Liver (tissue), 9 donors: ENCODE results near the gene ZSWIM1. TPM values are rescaled to one million over a fixed set of nuclear protein-coding genes. Genes with fewer than 3 reads are reported as not detected.

Experiments used
- DNase-seq: peaks from one replicate; pipeline ENCODE4 v3.0.0-alpha.2; 2017; ENCODE audit warnings: low spot score
- H3K27ac ChIP-seq, 2 donors: one replicate each; pipeline ENCODE4 v1.7.0; 2013; ENCODE audit warnings: inconsistent platforms in 2 of 2, low read length in 2 of 2, control low read depth in 1 of 2, low read depth in 1 of 2, mild to moderate bottlenecking in 1 of 2
- H3K27me3 ChIP-seq, 4 donors: one replicate each; pipeline versions ENCODE4 v1.6.1 to v1.7.0; 2013; ENCODE audit warnings: low read length in 3 of 4, inconsistent platforms in 1 of 4, mild to moderate bottlenecking in 1 of 4, moderate library complexity in 1 of 4; ENCODE audit not compliant: control insufficient read depth in 4 of 4, insufficient read depth in 4 of 4
- H3K36me3 ChIP-seq, 4 donors: one replicate each; pipeline versions ENCODE4 v1.6.1 to v1.7.0; 2013; ENCODE audit warnings: low read length in 3 of 4, mild to moderate bottlenecking in 3 of 4, low read depth in 1 of 4, moderate library complexity in 1 of 4; ENCODE audit not compliant: control insufficient read depth in 4 of 4, insufficient read depth in 3 of 4
- H3K4me1 ChIP-seq, 4 donors: one replicate each; pipeline versions ENCODE4 v1.6.1 to v1.7.0; 2013; ENCODE audit warnings: low read length in 3 of 4, mild to moderate bottlenecking in 3 of 4, moderate library complexity in 1 of 4; ENCODE audit not compliant: control insufficient read depth in 4 of 4, insufficient read depth in 4 of 4
- H3K4me3 ChIP-seq, 3 donors: one replicate each; pipeline versions ENCODE4 v1.6.1 to v1.7.0; 2013; ENCODE audit warnings: low read length in 3 of 3, control low read depth in 1 of 3, low read depth in 1 of 3, mild to moderate bottlenecking in 1 of 3
- H3K9ac ChIP-seq, 2 donors: one replicate each; pipeline ENCODE4 v1.7.0; 2013; ENCODE audit warnings: low read length in 2 of 2, mild to moderate bottlenecking in 2 of 2, moderate library complexity in 2 of 2, control low read depth in 1 of 2, low read depth in 1 of 2
- H3K9me3 ChIP-seq, 4 donors: one replicate each; pipeline versions ENCODE4 v1.6.1 to v1.7.0; 2013; ENCODE audit warnings: low read length in 3 of 4; ENCODE audit not compliant: control insufficient read depth in 4 of 4
- ATF3 ChIP-seq: IDR thresholded peaks from 2 replicates; pipeline ENCODE4 v1.6.1; 2016; ENCODE audit warnings: antibody characterized with exemption
- CTCF ChIP-seq: fragments of 150-350 bp; IDR thresholded peaks from 2 replicates; pipeline ENCODE4 v1.5.1; 2017; ENCODE audit warnings: improper control_type of control experiment, low read depth, low read length; ENCODE audit not compliant: missing input control
- EGR1 ChIP-seq, 2 donors: IDR thresholded peaks; 2 replicates each; pipeline ENCODE4 v1.6.1; 2016 to 2018; ENCODE audit warnings: antibody characterized with exemption in 2 of 2, low read depth in 2 of 2
- FOXA1 ChIP-seq: IDR thresholded peaks from 2 replicates; pipeline ENCODE4 v1.6.1; 2016; ENCODE audit warnings: antibody characterized with exemption
- GABPA ChIP-seq, 2 donors: IDR thresholded peaks in 1 of 2; conservative IDR thresholded peaks in 1 of 2; 2 replicates each; pipeline ENCODE4 v1.6.1; 2016; ENCODE audit warnings: antibody characterized with exemption in 2 of 2, mild to moderate bottlenecking in 1 of 2, moderate library complexity in 1 of 2
- HNF4A ChIP-seq, 2 donors: conservative IDR thresholded peaks; 2 replicates each; pipeline ENCODE4 v1.6.1; 2016; ENCODE audit warnings: antibody characterized with exemption in 2 of 2, mild to moderate bottlenecking in 2 of 2
- HNF4G ChIP-seq: IDR thresholded peaks from 2 replicates; pipeline ENCODE4 v1.6.1; 2016; ENCODE audit warnings: antibody characterized with exemption
- JUND ChIP-seq, 2 donors: IDR thresholded peaks; 2 replicates each; pipeline ENCODE4 v1.6.1; 2016; ENCODE audit warnings: antibody characterized with exemption in 2 of 2
- MAX ChIP-seq: IDR thresholded peaks from 2 replicates; pipeline ENCODE4 v1.6.1; 2016; ENCODE audit warnings: antibody characterized with exemption
- NR2F2 ChIP-seq: IDR thresholded peaks from 2 replicates; pipeline ENCODE4 v1.6.1; 2016; ENCODE audit warnings: antibody characterized with exemption
- RAD21 ChIP-seq, 2 donors: IDR thresholded peaks; 2 replicates each; pipeline ENCODE4 v1.6.1; 2016; ENCODE audit warnings: antibody characterized with exemption in 2 of 2, mild to moderate bottlenecking in 2 of 2
- REST ChIP-seq: IDR thresholded peaks from 2 replicates; pipeline ENCODE4 v1.6.1; 2016; ENCODE audit warnings: antibody characterized with exemption, mild to moderate bottlenecking
- RXRA ChIP-seq, 2 donors: IDR thresholded peaks; 2 replicates each; pipeline ENCODE4 v1.6.1; 2017 to 2018; ENCODE audit warnings: antibody characterized with exemption in 2 of 2, mild to moderate bottlenecking in 1 of 2
- SP1 ChIP-seq: IDR thresholded peaks from 2 replicates; pipeline ENCODE4 v1.6.1; 2018; ENCODE audit warnings: antibody characterized with exemption, mild to moderate bottlenecking
- TAF1 ChIP-seq: conservative IDR thresholded peaks from 2 replicates; pipeline ENCODE4 v1.6.1; 2016; ENCODE audit warnings: antibody characterized with exemption, mild to moderate bottlenecking
- YY1 ChIP-seq: IDR thresholded peaks from 2 replicates; pipeline ENCODE4 v1.6.1; 2016; ENCODE audit warnings: antibody characterized with exemption, mild to moderate bottlenecking
- ZBTB33 ChIP-seq: IDR thresholded peaks from 2 replicates; pipeline ENCODE4 v1.6.1; 2016; ENCODE audit warnings: antibody characterized with exemption
- WGBS: extraction: QIAGEN DNeasy Blood & Tissue Kit; methylation state at CpG from one replicate; pipeline ENCODE4 v1.1.7; 2013; 5-methylcytosine and 5-hydroxymethylcytosine counted together
- polyA plus RNA-seq, 2 donors: library from polyadenylated mRNA; stranded (reverse) in 1 of 2; unstranded in 1 of 2; fragments of 200-250 nt in 1 of 2; fragments of >200 nt in 1 of 2; fragmentation: Nextera tagmentation in 1 of 2; extraction: Ambion mirVana in 1 of 2; gene quantifications; one replicate each; pipeline versions ENCODE4 v1.2.1 to v1.2.3, GENCODE V29; 2013 to 2015
- total RNA-seq, 2 donors: library from RNA; depleted of rRNA; stranded (reverse); fragments of >200 nt; gene quantifications; one replicate each; pipeline ENCODE4 v1.2.3, GENCODE V29; 2014
- donor health status: healthy.
- donor health status: healthy.
- donor health status: healthy.
- donor health status: healthy.
- donor health status: healthy.

The ZSWIM1 gene
- total and polyA plus RNA-seq, 4 donors = 2.1 to 5.0 (median 2.3) TPM

- H3K27ac ChIP-seq = no peak overlapping the region
- H3K36me3 ChIP-seq = peaks cover 7 to 21% (median 10%) of the 10 kb centered on the region in 4 donors
- H3K9ac ChIP-seq = no peak overlapping the region
- no peaks in the 10 kb centered on the region for H3K9me3 ChIP-seq
- H3K4me1 ChIP-seq = no peaks in the 10 kb centered on the region
- H3K27me3 ChIP-seq = no peaks in the 10 kb centered on the region
- no peak for TF ChIP-seq ATF3
- TF ChIP-seq YY1 = no peak
- TF ChIP-seq MAX = no peak
- no peak for TF ChIP-seq HNF4A (conservative IDR thresholded peaks at IDR 0.05)
- TF ChIP-seq RXRA (IDR thresholded peaks at IDR 0.05) = no peak
- no peak for TF ChIP-seq SP1
- TF ChIP-seq JUND (IDR thresholded peaks at IDR 0.05) = no peak
- TF ChIP-seq HNF4G = no peak
- TF ChIP-seq REST = no peak
- TF ChIP-seq EGR1 (IDR thresholded peaks at IDR 0.05; ENCODE audit: low read depth in 2 of 2) = no peak
- 93% methylated on average over 14 of the region's 14 CpGs for WGBS
- DNase-seq = no peak
- H3K4me3 ChIP-seq = no peak overlapping the region
Measured at GRCh38 chr20:45902199-45902701, 21.2 kb downstream of the ZSWIM1 start.

- 85% methylated on average over 16 of the region's 16 CpGs for WGBS
- no peak for DNase-seq
- no peaks in the 10 kb centered on the region for H3K27me3 ChIP-seq
- no peaks in the 10 kb centered on the region for H3K4me1 ChIP-seq
- no peak overlapping the region for H3K4me3 ChIP-seq
- no peaks in the 10 kb centered on the region for H3K36me3 ChIP-seq
- no peak overlapping the region for H3K9ac ChIP-seq
- H3K27ac ChIP-seq = no peak overlapping the region
- H3K9me3 ChIP-seq = no peaks in the 10 kb centered on the region
- TF ChIP-seq ZBTB33 = no peak
- no peak for TF ChIP-seq GABPA (IDR thresholded peaks at IDR 0.05 in 1 of 2, conservative IDR thresholded peaks at IDR 0.05 in 1 of 2)
- no peak for TF ChIP-seq HNF4A (conservative IDR thresholded peaks at IDR 0.05)
- no peak for TF ChIP-seq EGR1 (IDR thresholded peaks at IDR 0.05; ENCODE audit: low read depth in 2 of 2)
- TF ChIP-seq RAD21 (IDR thresholded peaks at IDR 0.05) = no peak
- no peak for TF ChIP-seq RXRA (IDR thresholded peaks at IDR 0.05)
- TF ChIP-seq MAX = no peak
- TF ChIP-seq HNF4G = no peak
- TF ChIP-seq ATF3 = no peak
- no peak for TF ChIP-seq JUND (IDR thresholded peaks at IDR 0.05)
- TF ChIP-seq FOXA1 = no peak
- TF ChIP-seq REST = no peak
- no peak for TF ChIP-seq NR2F2
- TF ChIP-seq SP1 = no peak
- no peak for TF ChIP-seq TAF1
- TF ChIP-seq CTCF = no peak
Measured at GRCh38 chr20:45904583-45905504, 23.8 kb downstream of the ZSWIM1 start.
